A673 (cell line): ENCODE data around the gene RAB3B. TPM values are rescaled to one million over a fixed set of nuclear protein-coding genes. Genes with fewer than 3 reads are reported as not detected.

Experiments
- BruUV-seq: library from RNA; stranded (reverse); fragments of 400-500 nt; replicated peaks from 2 replicates; lab custom pipeline; 2021; lab: Mats Ljungman, UMichigan
- CTCF ChIA-PET: fragments of 300-600 bp; sonication (Branson Sonifier 250); formaldehyde crosslinking; loops from one replicate; lab custom pipeline; 2022; ENCODE audit warnings: antibody characterized with exemption; lab: Charles Lee
- POLR2A ChIA-PET: fragments of 300-600 bp; sonication (Branson Sonifier 250); formaldehyde crosslinking; loops from one replicate; lab custom pipeline; 2022; ENCODE audit warnings: antibody characterized with exemption; ENCODE audit not compliant: low non-redundant PET; lab: Charles Lee
- DNase-seq: peaks from one replicate; pipeline ENCODE4 v3.0.0-alpha.2; 2015; ENCODE audit warnings: low spot score
- H3K27ac ChIP-seq: fragments of 200-600 bp; sonication (generic); 2 replicates; pipeline ENCODE4 v1.5.1; 2016; ENCODE audit warnings: mixed run types, low read depth, mild to moderate bottlenecking, mixed read lengths, antibody characterized with exemption, low read length; ENCODE audit not compliant: poor library complexity, severe bottlenecking
- H3K27me3 ChIP-seq: fragments of 200-600 bp; sonication (generic); replicated peaks from 2 replicates; pipeline ENCODE4 v1.6.1; 2017; ENCODE audit warnings: mixed run types, low read depth, mild to moderate bottlenecking, mixed read lengths, antibody characterized with exemption, low read length; ENCODE audit not compliant: insufficient read depth, poor library complexity
- H3K36me3 ChIP-seq: fragments of 200-600 bp; sonication (generic); 2 replicates; pipeline ENCODE4 v1.6.1; 2016; ENCODE audit warnings: mixed run types, mild to moderate bottlenecking, mixed read lengths, antibody characterized with exemption, low read length; ENCODE audit not compliant: insufficient read depth, poor library complexity, severe bottlenecking
- H3K4me1 ChIP-seq: fragments of 200-600 bp; sonication (generic); 2 replicates; pipeline ENCODE4 v1.6.1; 2017; ENCODE audit warnings: mixed run types, mild to moderate bottlenecking, mixed read lengths, antibody characterized with exemption, low read length; ENCODE audit not compliant: insufficient read depth, poor library complexity, severe bottlenecking
- H3K4me3 ChIP-seq: fragments of 200-600 bp; sonication (generic); 2 replicates; pipeline ENCODE4 v1.5.1; 2016; ENCODE audit warnings: low read depth, mixed run types, mild to moderate bottlenecking, mixed read lengths, low read length; ENCODE audit not compliant: poor library complexity, severe bottlenecking
- H3K9me3 ChIP-seq: fragments of 200-600 bp; sonication (generic); 2 replicates; pipeline ENCODE4 v1.6.1; 2016; ENCODE audit warnings: mixed run types, low read depth, mild to moderate bottlenecking, mixed read lengths, antibody characterized with exemption, low read length; ENCODE audit not compliant: poor library complexity, severe bottlenecking
- EZH2 ChIP-seq: fragments of 200-600 bp; sonication (generic); IDR thresholded peaks from 2 replicates; pipeline ENCODE4 v1.6.1; 2017; ENCODE audit warnings: borderline replicate concordance, low read depth, mild to moderate bottlenecking, mixed read lengths, antibody characterized with exemption, low read length; ENCODE audit not compliant: poor library complexity, severe bottlenecking
- intact Hi-C: fragments of 100-400 bp; cut with micrococcal nuclease; formaldehyde crosslinking; loops from one replicate; pipeline ENCODE4 v1.10.0; 2022; ENCODE audit not compliant: unreplicated experiment
- total RNA-seq: library from RNA; stranded (reverse); gene quantifications from 2 replicates; pipeline ENCODE4 v1.2.3, GENCODE V29; 2021
- TF ChIP-seq, protein P1 (sequence below): fragments of 300-800, 200-600 bp; sonication (generic); conservative IDR thresholded peaks from 2 replicates; pipeline ENCODE4 v1.5.1; 2017; ENCODE audit warnings: low read depth, mild to moderate bottlenecking, antibody characterized with exemption, low read length, moderate library complexity, mixed read lengths

RAB3B gene
- total RNA-seq, 1 experiment from 2014 or later, result 25.5 TPM

DNA sequence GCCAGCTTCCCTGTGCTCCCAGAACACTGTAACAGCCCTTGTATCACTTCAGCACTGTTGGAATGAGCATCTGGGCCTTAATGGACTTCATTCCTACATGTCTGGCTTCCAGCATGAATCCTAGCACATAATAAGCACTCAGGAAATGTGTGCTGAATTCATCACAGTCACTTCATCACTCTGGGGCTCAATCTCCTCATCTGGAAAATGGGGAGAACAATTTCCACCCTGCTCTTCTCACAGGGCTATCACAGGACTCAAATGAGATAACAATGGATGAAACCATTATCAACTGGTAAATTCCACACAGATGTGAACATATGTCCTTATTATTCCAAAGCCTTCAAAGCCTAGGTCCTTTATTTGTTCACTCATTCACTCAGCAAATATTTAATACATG, 12.4 kb downstream of the RAB3B start:
- ChIA-PET CTCF (no interaction called here), POLR2A (no interaction called here)
- Histone ChIP-seq H3K4me3 (no peak overlapping the region), H3K27me3 (no peaks in the 10 kb centered on the region), H3K4me1 (no peaks in the 10 kb centered on the region), H3K27ac (no peak overlapping the region), H3K36me3 (peaks cover 7% of the 10 kb centered on the region), H3K9me3 (no peaks in the 10 kb centered on the region)
- intact Hi-C loops, result no loop called here
- no TSS peak for BruUV-seq
- no peak for TF ChIP-seq EZH2
- TF ChIP-seq, protein P1, sequence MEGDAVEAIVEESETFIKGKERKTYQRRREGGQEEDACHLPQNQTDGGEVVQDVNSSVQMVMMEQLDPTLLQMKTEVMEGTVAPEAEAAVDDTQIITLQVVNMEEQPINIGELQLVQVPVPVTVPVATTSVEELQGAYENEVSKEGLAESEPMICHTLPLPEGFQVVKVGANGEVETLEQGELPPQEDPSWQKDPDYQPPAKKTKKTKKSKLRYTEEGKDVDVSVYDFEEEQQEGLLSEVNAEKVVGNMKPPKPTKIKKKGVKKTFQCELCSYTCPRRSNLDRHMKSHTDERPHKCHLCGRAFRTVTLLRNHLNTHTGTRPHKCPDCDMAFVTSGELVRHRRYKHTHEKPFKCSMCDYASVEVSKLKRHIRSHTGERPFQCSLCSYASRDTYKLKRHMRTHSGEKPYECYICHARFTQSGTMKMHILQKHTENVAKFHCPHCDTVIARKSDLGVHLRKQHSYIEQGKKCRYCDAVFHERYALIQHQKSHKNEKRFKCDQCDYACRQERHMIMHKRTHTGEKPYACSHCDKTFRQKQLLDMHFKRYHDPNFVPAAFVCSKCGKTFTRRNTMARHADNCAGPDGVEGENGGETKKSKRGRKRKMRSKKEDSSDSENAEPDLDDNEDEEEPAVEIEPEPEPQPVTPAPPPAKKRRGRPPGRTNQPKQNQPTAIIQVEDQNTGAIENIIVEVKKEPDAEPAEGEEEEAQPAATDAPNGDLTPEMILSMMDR, result no peak
- no peak for DNase-seq

DNA sequence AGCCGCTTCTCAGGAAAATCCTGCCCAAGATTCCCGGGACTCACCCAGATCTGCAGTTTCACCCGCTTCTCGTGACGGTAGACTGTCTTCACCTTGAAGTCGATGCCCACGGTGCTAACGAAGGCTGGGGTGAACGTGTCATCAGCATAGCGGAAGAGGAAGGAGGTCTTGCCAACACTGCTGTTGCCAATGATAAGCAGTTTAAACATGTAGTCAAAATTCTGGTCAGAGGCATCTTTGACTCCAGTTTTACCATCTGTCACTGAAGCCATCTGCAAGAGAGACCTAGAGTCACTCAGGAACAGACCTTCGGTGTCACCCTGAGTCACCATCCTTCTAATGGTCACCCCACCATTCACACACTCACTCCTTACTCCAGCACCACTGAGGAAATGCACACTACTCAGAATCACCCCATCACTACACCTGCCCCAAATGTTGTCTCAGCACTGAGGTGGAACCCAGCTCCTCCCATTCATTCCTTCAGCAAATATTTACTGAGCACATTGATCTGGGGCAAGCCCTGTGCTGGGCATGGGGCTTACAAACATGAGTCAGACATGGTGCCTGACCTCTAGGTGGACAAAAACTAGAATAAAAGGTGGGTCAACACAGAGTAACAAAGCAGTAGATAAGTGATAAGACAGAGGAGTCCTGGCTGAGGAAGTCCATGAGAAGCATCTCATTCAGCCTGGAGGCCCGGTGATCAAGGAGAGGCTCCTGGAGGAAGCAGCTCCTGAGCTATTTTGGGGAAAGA, 13.5 kb downstream of the RAB3B start:
- TF ChIP-seq, protein P1, result no peak
- TF ChIP-seq EZH2, result no peak
- Histone ChIP-seq H3K9me3 (no peaks in the 10 kb centered on the region), H3K4me1 (no peaks in the 10 kb centered on the region), H3K27me3 (no peaks in the 10 kb centered on the region), H3K36me3 (peaks cover 7% of the 10 kb centered on the region), H3K4me3 (no peak overlapping the region), H3K27ac (no peak overlapping the region)
- BruUV-seq, result no TSS peak
- no peak for DNase-seq
- POLR2A ChIA-PET, result no interaction called here
- intact Hi-C loops, result no loop called here
- CTCF ChIA-PET, result no interaction called here

DNA sequence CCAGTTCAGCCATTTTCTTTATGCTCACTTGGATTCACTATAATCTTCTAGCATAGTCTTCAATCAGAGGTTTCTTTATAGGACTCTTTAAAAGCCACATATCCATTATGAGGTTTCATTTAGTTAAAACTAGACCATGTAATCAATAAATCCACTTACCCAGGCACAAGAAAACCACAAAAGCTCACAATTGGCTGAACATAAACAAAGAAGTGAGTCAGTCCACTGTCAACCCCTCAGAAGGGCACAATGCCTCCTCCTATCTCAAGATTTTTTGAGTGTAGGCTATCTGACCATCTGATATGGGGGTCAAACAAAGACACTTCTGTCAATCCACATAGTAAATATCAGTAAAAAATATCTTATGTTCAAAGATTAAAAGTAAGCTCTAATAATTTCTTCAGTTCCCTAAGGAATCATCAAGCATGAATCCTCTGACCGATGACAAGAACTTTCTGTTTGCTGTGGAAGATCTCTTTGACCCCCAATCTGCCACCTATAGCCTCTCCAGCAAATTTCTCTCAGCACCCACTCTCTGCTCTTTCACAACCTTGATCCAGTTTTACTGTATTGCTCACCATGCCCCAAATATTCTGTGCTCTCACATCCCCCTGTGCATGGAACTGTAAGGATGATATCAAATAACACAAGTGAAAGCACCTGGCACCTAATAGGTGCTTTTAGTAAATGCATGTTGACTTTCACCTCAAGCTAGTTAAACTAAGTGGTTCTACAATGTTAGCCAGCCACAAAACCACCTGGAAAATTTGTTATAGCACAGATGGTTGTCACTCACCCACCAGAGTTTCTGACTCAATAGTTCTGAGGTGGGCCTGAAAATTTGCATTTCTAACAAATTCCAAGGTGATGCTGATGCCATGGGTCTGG, 16.7 kb downstream of the RAB3B start:
- no peak overlapping the region for H3K27ac ChIP-seq
- no peak for DNase-seq
- ChIA-PET CTCF (no interaction called here), POLR2A (no interaction called here)
- intact Hi-C loops, result no loop called here
- H3K27me3 ChIP-seq, result no peaks in the 10 kb centered on the region
- H3K4me3 ChIP-seq, result no peak overlapping the region
- BruUV-seq, result no TSS peak
- TF ChIP-seq EZH2, result no peak
- TF ChIP-seq, protein P1, result no peak
- peaks cover 7% of the 10 kb centered on the region for H3K36me3 ChIP-seq
- no peaks in the 10 kb centered on the region for H3K4me1 ChIP-seq
- no peaks in the 10 kb centered on the region for H3K9me3 ChIP-seq
